ENCODE data around the gene POLR2E. TPM values are rescaled to one million over a fixed set of nuclear protein-coding genes. Genes with fewer than 3 reads are reported as not detected.
A peak's percentile ranks its signal among the peaks of the same experiment; 100 is the strongest.

POLR2E gene
- total and polyA plus RNA-seq, 9 of the 15 experiments (the other 6 are each of a cell fraction or from before 2014, with no cell fraction given): 3.4 to 413 (median 244) TPM

DNA sequence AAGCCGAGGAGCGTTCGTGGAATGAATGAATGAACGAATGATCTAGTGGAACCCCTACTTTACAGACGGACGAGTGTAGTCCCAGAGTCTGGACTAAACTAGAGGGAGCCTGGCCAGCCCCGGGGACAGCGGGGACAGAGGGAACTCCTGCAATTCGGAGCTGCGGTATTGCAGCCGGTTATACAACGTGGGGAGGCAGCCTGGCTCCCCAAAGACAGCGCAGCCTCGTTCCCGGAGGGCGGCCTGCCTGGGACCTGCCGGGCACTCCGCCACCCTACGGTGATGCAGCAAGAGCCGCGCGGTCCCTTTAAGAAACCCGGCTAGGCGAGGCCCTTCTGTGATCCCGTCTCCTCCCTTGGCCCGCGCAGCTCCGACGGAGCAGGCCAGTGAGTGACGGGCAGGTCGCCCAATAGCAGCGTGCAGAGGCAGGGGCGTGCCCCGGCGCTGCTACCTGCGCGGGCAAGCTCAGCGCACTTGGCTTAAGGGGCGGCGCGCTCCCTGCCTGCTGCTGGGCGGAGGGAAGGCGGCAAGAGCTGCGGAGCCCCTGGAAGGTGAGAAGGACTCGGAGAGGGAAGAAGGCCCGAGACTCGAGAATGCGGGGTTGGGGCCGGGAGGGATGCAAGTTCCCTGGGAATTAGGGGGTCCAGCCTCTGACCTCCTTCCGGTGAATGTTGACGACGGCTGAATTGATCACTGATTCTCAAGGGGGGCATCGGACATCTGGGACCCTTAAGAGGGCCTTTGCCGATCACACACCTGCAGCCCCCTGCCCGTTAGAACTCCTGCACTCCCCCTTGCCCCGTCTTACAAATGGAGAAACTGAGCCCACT is 55.3 kb downstream of the POLR2E start, which contains the start of gene ABCA7 (continued):
- TF ChIP-seq GABPB2 (CRISPR knock-in tag; conservative IDR thresholded peaks at IDR 0.05) (no peak), MTA3 (IDR thresholded peaks at IDR 0.05; ENCODE audit: borderline replicate concordance) (peak; percentile 75; the same call in 1 of the 2 replicates), TRIM28 (IDR thresholded peaks at IDR 0.05) (no peak), KAT2B (IDR thresholded peaks at IDR 0.05; ENCODE audit: low read depth, low read length) (no peak), ZKSCAN8 (CRISPR knock-in tag; IDR thresholded peaks at IDR 0.05) (no peak), FOS (IDR thresholded peaks at IDR 0.05; ENCODE audit: extremely low read depth, insufficient read length) (peak; percentile 92), TARDBP (IDR thresholded peaks at IDR 0.05) (no peak; the same call in 1 of the 2 replicates), MYNN (IDR thresholded peaks at IDR 0.05) (no peak; the same call in 1 of the 2 replicates), MYNN (CRISPR knock-in tag; IDR thresholded peaks at IDR 0.05) (no peak), NRF1 (conservative IDR thresholded peaks at IDR 0.05 in 1 of 2, IDR thresholded peaks at IDR 0.05 in 1 of 2) (peak; percentile 97 to 98), CREM (IDR thresholded peaks at IDR 0.05; ENCODE audit: low read depth) (peak; percentile 87), YY1 (IDR thresholded peaks at IDR 0.05; ENCODE audit: borderline replicate concordance in 1 of 3, control insufficient read depth in 1 of 3, extremely low read depth in 1 of 3, insufficient read depth in 3 of 3, insufficient read length in 1 of 3, insufficient replicate concordance in 2 of 3, low read depth in 1 of 3, low read length in 2 of 3) (peak in 1 of 3 experiments; percentile 20)
- TF ChIP-seq, protein P1, sequence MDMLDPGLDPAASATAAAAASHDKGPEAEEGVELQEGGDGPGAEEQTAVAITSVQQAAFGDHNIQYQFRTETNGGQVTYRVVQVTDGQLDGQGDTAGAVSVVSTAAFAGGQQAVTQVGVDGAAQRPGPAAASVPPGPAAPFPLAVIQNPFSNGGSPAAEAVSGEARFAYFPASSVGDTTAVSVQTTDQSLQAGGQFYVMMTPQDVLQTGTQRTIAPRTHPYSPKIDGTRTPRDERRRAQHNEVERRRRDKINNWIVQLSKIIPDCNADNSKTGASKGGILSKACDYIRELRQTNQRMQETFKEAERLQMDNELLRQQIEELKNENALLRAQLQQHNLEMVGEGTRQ (CRISPR knock-in tag; IDR thresholded peaks at IDR 0.05): no peak
- TF ChIP-seq, protein P2, sequence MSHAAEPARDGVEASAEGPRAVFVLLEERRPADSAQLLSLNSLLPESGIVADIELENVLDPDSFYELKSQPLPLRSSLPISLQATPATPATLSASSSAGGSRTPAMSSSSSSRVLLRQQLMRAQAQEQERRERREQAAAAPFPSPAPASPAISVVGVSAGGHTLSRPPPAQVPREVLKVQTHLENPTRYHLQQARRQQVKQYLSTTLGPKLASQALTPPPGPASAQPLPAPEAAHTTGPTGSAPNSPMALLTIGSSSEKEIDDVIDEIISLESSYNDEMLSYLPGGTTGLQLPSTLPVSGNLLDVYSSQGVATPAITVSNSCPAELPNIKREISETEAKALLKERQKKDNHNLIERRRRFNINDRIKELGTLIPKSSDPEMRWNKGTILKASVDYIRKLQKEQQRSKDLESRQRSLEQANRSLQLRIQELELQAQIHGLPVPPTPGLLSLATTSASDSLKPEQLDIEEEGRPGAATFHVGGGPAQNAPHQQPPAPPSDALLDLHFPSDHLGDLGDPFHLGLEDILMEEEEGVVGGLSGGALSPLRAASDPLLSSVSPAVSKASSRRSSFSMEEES (CRISPR knock-in tag; IDR thresholded peaks at IDR 0.05): no peak
- TF ChIP-seq, protein P3, sequence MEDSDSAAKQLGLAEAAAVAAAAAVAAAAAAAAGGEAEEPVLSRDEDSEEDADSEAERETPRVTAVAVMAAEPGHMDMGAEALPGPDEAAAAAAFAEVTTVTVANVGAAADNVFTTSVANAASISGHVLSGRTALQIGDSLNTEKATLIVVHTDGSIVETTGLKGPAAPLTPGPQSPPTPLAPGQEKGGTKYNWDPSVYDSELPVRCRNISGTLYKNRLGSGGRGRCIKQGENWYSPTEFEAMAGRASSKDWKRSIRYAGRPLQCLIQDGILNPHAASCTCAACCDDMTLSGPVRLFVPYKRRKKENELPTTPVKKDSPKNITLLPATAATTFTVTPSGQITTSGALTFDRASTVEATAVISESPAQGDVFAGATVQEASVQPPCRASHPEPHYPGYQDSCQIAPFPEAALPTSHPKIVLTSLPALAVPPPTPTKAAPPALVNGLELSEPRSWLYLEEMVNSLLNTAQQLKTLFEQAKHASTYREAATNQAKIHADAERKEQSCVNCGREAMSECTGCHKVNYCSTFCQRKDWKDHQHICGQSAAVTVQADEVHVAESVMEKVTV (CRISPR knock-in tag; IDR thresholded peaks at IDR 0.05): no peak
- TF ChIP-seq, protein P4, sequence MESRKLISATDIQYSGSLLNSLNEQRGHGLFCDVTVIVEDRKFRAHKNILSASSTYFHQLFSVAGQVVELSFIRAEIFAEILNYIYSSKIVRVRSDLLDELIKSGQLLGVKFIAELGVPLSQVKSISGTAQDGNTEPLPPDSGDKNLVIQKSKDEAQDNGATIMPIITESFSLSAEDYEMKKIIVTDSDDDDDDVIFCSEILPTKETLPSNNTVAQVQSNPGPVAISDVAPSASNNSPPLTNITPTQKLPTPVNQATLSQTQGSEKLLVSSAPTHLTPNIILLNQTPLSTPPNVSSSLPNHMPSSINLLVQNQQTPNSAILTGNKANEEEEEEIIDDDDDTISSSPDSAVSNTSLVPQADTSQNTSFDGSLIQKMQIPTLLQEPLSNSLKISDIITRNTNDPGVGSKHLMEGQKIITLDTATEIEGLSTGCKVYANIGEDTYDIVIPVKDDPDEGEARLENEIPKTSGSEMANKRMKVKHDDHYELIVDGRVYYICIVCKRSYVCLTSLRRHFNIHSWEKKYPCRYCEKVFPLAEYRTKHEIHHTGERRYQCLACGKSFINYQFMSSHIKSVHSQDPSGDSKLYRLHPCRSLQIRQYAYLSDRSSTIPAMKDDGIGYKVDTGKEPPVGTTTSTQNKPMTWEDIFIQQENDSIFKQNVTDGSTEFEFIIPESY (CRISPR knock-in tag; IDR thresholded peaks at IDR 0.05): no peak
- TF ChIP-seq, protein P5, sequence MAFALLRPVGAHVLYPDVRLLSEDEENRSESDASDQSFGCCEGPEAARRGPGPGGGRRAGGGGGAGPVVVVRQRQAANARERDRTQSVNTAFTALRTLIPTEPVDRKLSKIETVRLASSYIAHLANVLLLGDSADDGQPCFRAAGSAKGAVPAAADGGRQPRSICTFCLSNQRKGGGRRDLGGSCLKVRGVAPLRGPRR (CRISPR knock-in tag; IDR thresholded peaks at IDR 0.05): no peak
- TF ChIP-seq, protein P6, sequence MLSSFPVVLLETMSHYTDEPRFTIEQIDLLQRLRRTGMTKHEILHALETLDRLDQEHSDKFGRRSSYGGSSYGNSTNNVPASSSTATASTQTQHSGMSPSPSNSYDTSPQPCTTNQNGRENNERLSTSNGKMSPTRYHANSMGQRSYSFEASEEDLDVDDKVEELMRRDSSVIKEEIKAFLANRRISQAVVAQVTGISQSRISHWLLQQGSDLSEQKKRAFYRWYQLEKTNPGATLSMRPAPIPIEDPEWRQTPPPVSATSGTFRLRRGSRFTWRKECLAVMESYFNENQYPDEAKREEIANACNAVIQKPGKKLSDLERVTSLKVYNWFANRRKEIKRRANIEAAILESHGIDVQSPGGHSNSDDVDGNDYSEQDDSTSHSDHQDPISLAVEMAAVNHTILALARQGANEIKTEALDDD (IDR thresholded peaks at IDR 0.05): no peak

Data from K562 (cell line).